MM.1S (cell line): ENCODE measurements around the gene PPARD.

Source experiments
- DNase-seq: peaks from one replicate; pipeline ENCODE4 v3.0.0-alpha.2; 2015
- H2AFZ ChIP-seq: fragments of 300-600 bp; sonication (generic); 2 replicates; pipeline ENCODE4 v1.6.0; 2016; ENCODE audit warnings: antibody characterized with exemption, low read length
- H3F3A ChIP-seq: fragments of 300-600 bp; sonication (generic); 2 replicates; pipeline ENCODE4 v1.6.1; 2016; ENCODE audit warnings: mild to moderate bottlenecking, antibody characterized with exemption, low read length, moderate library complexity, mixed read lengths; ENCODE audit not compliant: insufficient read depth
- H3K27ac ChIP-seq: fragments of 300-600 bp; sonication (generic); 2 replicates; pipeline ENCODE4 v1.5.1; 2016; ENCODE audit warnings: mild to moderate bottlenecking, low read length
- H3K27me3 ChIP-seq: fragments of 300-600 bp; sonication (generic); replicated peaks from 2 replicates; pipeline ENCODE4 v1.6.0; 2016; ENCODE audit warnings: low read length; ENCODE audit not compliant: insufficient read depth
- H3K36me3 ChIP-seq: fragments of 300-600 bp; sonication (generic); replicated peaks from 2 replicates; pipeline ENCODE4 v1.6.1; 2016; ENCODE audit warnings: mild to moderate bottlenecking, low read length, mixed read lengths; ENCODE audit not compliant: insufficient read depth
- H3K4me1 ChIP-seq: fragments of 300-600 bp; sonication (generic); 2 replicates; pipeline ENCODE4 v1.6.1; 2016; ENCODE audit warnings: low read length, mixed read lengths
- H3K4me2 ChIP-seq: fragments of 300-600 bp; sonication (generic); 2 replicates; pipeline ENCODE4 v1.6.0; 2016; ENCODE audit warnings: low read depth, low read length
- H3K4me3 ChIP-seq: fragments of 300-600 bp; sonication (generic); 2 replicates; pipeline ENCODE4 v1.5.1; 2016; ENCODE audit warnings: low read length, mixed read lengths
- H3K79me2 ChIP-seq: fragments of 300-600 bp; sonication (generic); 2 replicates; pipeline ENCODE4 v1.6.1; 2016; ENCODE audit warnings: mixed run types, low read length, mixed read lengths
- H3K9ac ChIP-seq: fragments of 300-600 bp; sonication (generic); 2 replicates; pipeline ENCODE4 v1.6.1; 2016; ENCODE audit warnings: low read length, mixed read lengths
- H3K9me2 ChIP-seq: fragments of 300-600 bp; sonication (generic); replicated peaks from 2 replicates; pipeline ENCODE4 v1.6.1; 2016; ENCODE audit warnings: mild to moderate bottlenecking, low read length, mixed read lengths; ENCODE audit not compliant: insufficient read depth
- H3K9me3 ChIP-seq: fragments of 300-600 bp; sonication (generic); replicated peaks from 2 replicates; pipeline ENCODE4 v1.6.1; 2016; ENCODE audit warnings: mild to moderate bottlenecking, low read length, mixed read lengths; ENCODE audit not compliant: insufficient read depth
- H4K20me1 ChIP-seq: fragments of 300-600 bp; sonication (generic); 2 replicates; pipeline ENCODE4 v1.6.1; 2016; ENCODE audit warnings: mild to moderate bottlenecking, low read length, moderate library complexity, mixed read lengths; ENCODE audit not compliant: insufficient read depth
- EZH2 ChIP-seq: fragments of 300-600 bp; sonication (generic); optimal IDR thresholded peaks from 2 replicates; pipeline ENCODE3; 2017; ENCODE audit warnings: low read depth, mild to moderate bottlenecking, antibody characterized with exemption, low read length, mixed read lengths
- EZH2phosphoT487 ChIP-seq: fragments of 300-600 bp; sonication (generic); IDR thresholded peaks from 2 replicates; pipeline ENCODE4 v1.6.1; 2018; ENCODE audit warnings: antibody characterized with exemption, low read length
- TF ChIP-seq, protein P1 (sequence below): fragments of 300-600 bp; sonication (generic); IDR thresholded peaks from 2 replicates; pipeline ENCODE4 v1.5.1; 2016; ENCODE audit warnings: antibody characterized with exemption, low read length, mixed read lengths

PPARD gene

GRCh38 chr6:35382015-35382414, 39.7 kb downstream of the PPARD start:
- Histone ChIP-seq H2AFZ (no peak overlapping the region), H3K27me3 (no peaks in the 10 kb centered on the region), H3K27ac (no peak overlapping the region), H3K9me2 (no peaks in the 10 kb centered on the region), H4K20me1 (no peaks in the 10 kb centered on the region), H3K36me3 (no peaks in the 10 kb centered on the region), H3K9me3 (no peaks in the 10 kb centered on the region), H3K4me3 (no peak overlapping the region), H3K4me2 (no peak overlapping the region), H3K79me2 (no peaks in the 10 kb centered on the region), H3F3A (no peaks in the 10 kb centered on the region), H3K4me1 (no peaks in the 10 kb centered on the region), H3K9ac (no peak overlapping the region)
- TF ChIP-seq, protein P1, sequence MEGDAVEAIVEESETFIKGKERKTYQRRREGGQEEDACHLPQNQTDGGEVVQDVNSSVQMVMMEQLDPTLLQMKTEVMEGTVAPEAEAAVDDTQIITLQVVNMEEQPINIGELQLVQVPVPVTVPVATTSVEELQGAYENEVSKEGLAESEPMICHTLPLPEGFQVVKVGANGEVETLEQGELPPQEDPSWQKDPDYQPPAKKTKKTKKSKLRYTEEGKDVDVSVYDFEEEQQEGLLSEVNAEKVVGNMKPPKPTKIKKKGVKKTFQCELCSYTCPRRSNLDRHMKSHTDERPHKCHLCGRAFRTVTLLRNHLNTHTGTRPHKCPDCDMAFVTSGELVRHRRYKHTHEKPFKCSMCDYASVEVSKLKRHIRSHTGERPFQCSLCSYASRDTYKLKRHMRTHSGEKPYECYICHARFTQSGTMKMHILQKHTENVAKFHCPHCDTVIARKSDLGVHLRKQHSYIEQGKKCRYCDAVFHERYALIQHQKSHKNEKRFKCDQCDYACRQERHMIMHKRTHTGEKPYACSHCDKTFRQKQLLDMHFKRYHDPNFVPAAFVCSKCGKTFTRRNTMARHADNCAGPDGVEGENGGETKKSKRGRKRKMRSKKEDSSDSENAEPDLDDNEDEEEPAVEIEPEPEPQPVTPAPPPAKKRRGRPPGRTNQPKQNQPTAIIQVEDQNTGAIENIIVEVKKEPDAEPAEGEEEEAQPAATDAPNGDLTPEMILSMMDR: no peak
- TF ChIP-seq EZH2phosphoT487: no peak
- no peak for TF ChIP-seq EZH2
- no peak for DNase-seq

DNA sequence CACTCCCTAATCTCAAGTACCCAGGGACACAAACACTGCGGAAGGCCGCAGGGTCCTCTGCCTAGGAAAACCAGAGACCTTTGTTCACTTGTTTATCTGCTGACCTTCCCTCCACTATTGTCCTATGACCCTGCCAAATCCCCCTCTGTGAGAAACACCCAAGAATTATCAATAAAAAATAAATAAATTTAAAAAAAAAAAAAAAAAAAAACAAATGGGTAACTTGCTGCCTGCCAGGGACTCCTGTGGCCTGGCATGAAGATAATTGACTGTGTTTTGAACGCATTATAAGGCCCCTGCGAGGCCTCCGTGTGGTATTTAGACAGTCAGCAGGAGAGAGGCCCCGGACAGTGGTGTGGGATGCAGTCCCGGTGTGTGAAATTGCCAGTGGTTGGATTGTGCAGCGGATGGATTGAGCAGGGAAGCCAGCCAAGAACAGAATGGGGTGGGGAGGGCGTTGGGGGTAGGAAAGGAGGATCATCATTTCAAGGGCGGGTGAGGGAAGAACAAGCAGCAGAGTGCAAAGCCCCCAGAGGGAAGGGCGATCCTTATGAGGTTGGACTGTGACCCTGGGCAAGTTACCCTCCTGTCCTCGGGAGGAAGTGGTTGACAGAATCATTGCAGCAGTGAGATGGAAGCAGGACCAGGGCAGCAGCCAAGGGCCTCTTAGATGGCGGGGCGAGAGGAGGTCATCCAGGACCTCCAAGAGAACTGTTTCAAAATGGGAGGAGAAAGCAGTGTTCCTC, 43.3 kb downstream of the PPARD start:
- no peak for TF ChIP-seq EZH2
- TF ChIP-seq, protein P1: no peak
- no peak overlapping the region for H3K9ac ChIP-seq
- no peaks in the 10 kb centered on the region for H3K9me3 ChIP-seq
- H3F3A ChIP-seq: no peaks in the 10 kb centered on the region
- no peaks in the 10 kb centered on the region for H4K20me1 ChIP-seq
- H3K27ac ChIP-seq: no peak overlapping the region
- no peak for DNase-seq
- no peaks in the 10 kb centered on the region for H3K4me1 ChIP-seq
- no peaks in the 10 kb centered on the region for H3K9me2 ChIP-seq
- no peaks in the 10 kb centered on the region for H3K27me3 ChIP-seq
- no peak overlapping the region for H3K4me3 ChIP-seq
- H3K79me2 ChIP-seq: no peaks in the 10 kb centered on the region
- H3K4me2 ChIP-seq: no peak overlapping the region
- no peak overlapping the region for H2AFZ ChIP-seq
- H3K36me3 ChIP-seq: no peaks in the 10 kb centered on the region

- Histone ChIP-seq H3K9ac (no peak overlapping the region), H3K9me2 (no peaks in the 10 kb centered on the region), H2AFZ (no peak overlapping the region), H3K27me3 (no peaks in the 10 kb centered on the region), H3K36me3 (no peaks in the 10 kb centered on the region), H3K4me1 (no peaks in the 10 kb centered on the region), H4K20me1 (no peaks in the 10 kb centered on the region), H3K4me3 (no peak overlapping the region), H3K27ac (no peak overlapping the region), H3K79me2 (no peaks in the 10 kb centered on the region), H3K9me3 (no peaks in the 10 kb centered on the region), H3F3A (no peaks in the 10 kb centered on the region), H3K4me2 (no peak overlapping the region)
- TF ChIP-seq EZH2: no peak
- TF ChIP-seq EZH2phosphoT487: no peak
- TF ChIP-seq, protein P1: no peak
- no peak for DNase-seq
These were observed 44.6 kb downstream of the PPARD start for GRCh38 chr6:35386989-35387388.
